HCT116 (cell line): ENCODE results near the gene POGLUT2.

ENCODE experiments used
- CTCF ChIP-seq, 3 experiments: fragments of 200-600 bp in 1 of 3; sonication (generic) in 1 of 3; IDR thresholded peaks in 2 of 3; conservative IDR thresholded peaks in 1 of 3; 2 replicates each; pipeline ENCODE4 v1.5.1; 2012 to 2017; ENCODE audit warnings: low read depth in 2 of 3, low read length in 2 of 3, antibody characterized with exemption in 1 of 3, borderline replicate concordance in 1 of 3, control low read depth in 1 of 3, mild to moderate bottlenecking in 1 of 3, mixed read lengths in 1 of 3, mixed run types in 1 of 3, moderate library complexity in 1 of 3; ENCODE audit not compliant: insufficient read depth in 1 of 3
- EZH2 ChIP-seq: fragments of 200-600 bp; sonication (generic); IDR thresholded peaks from 2 replicates; pipeline ENCODE4 v1.6.1; 2017; ENCODE audit warnings: antibody characterized with exemption, mixed run types
- EZH2phosphoT487 ChIP-seq: fragments of 200-600 bp; IDR thresholded peaks from 2 replicates; pipeline ENCODE4 v1.6.1; 2018; ENCODE audit warnings: antibody characterized with exemption, borderline replicate concordance
- MAX ChIP-seq: IDR thresholded peaks from 2 replicates; pipeline ENCODE4 v1.6.1; 2012
- POLR2A ChIP-seq: IDR thresholded peaks from 2 replicates; pipeline ENCODE4 v1.7.0; 2011; ENCODE audit warnings: borderline replicate concordance; ENCODE audit not compliant: insufficient read depth, insufficient read length; ENCODE audit errors: extremely low read depth
- POLR2AphosphoS5 ChIP-seq: IDR thresholded peaks from 2 replicates; pipeline ENCODE4 v1.6.1; 2011; ENCODE audit warnings: mild to moderate bottlenecking, low read depth, low read length, moderate library complexity
- RAD21 ChIP-seq: IDR thresholded peaks from 2 replicates; pipeline ENCODE4 v1.6.1; 2012; ENCODE audit warnings: low read depth, mild to moderate bottlenecking
- REST ChIP-seq: IDR thresholded peaks from 2 replicates; pipeline ENCODE4 v1.6.1; 2012; ENCODE audit warnings: low read depth
- SP1 ChIP-seq: IDR thresholded peaks from 2 replicates; pipeline ENCODE4 v1.6.1; 2012; ENCODE audit warnings: low read depth
- TCF7L2 ChIP-seq: IDR thresholded peaks from 2 replicates; pipeline ENCODE4 v1.7.0; 2011; ENCODE audit warnings: borderline replicate concordance, inconsistent platforms; ENCODE audit not compliant: insufficient read depth, insufficient read length; ENCODE audit errors: extremely low read depth
- YY1 ChIP-seq: IDR thresholded peaks from 2 replicates; pipeline ENCODE4 v1.6.1; 2011; ENCODE audit warnings: low read length, low read depth, moderate library complexity, mild to moderate bottlenecking; ENCODE audit not compliant: insufficient replicate concordance; ENCODE audit errors: extremely low read depth
- ZBTB33 ChIP-seq: IDR thresholded peaks from 2 replicates; pipeline ENCODE4 v1.6.1; 2011; ENCODE audit warnings: mild to moderate bottlenecking, low read length, moderate library complexity; ENCODE audit not compliant: insufficient replicate concordance; ENCODE audit errors: extremely low read depth
- ZNF274 ChIP-seq: fragments of 200-500 bp; sonication (Bioruptor generic); IDR thresholded peaks from 2 replicates; pipeline ENCODE4 v1.6.1; 2014; ENCODE audit warnings: mild to moderate bottlenecking, low read depth, low read length, inconsistent platforms

- no peak for TF ChIP-seq RAD21
- no peak for TF ChIP-seq CTCF (IDR thresholded peaks at IDR 0.05 in 2 of 3, conservative IDR thresholded peaks at IDR 0.05 in 1 of 3; ENCODE audit: borderline replicate concordance in 1 of 3, insufficient read depth in 1 of 3, low read depth in 2 of 3, low read length in 2 of 3)
- TF ChIP-seq MAX: no peak
- TF ChIP-seq POLR2A: no peak
- TF ChIP-seq EZH2phosphoT487: no peak
- no peak for TF ChIP-seq REST
- TF ChIP-seq SP1: no peak
- no peak for TF ChIP-seq POLR2AphosphoS5
- TF ChIP-seq EZH2: no peak
- TF ChIP-seq ZBTB33: no peak
- TF ChIP-seq ZNF274: no peak
- TF ChIP-seq TCF7L2: no peak
- no peak for TF ChIP-seq YY1
Measured at GRCh38 chr13:102777736-102778135, 21.0 kb downstream of the POGLUT2 start.
